Right lobe of liver (tissue), 6 donors: ENCODE data around the gene BUB1. TPM values are rescaled to one million over a fixed set of nuclear protein-coding genes. Genes with fewer than 3 reads are reported as not detected.

ENCODE experiments used
- ATAC-seq, 4 donors: fragments of 200-7000 bp; cut with Tn5 transposase; one replicate each; pipeline ENCODE4 v1.9.1; 2020; ENCODE audit warnings: mild to moderate bottlenecking in 4 of 4, moderate library complexity in 4 of 4
- DNase-seq, 3 donors: peaks; one replicate each; pipeline ENCODE4 v3.0.0-alpha.2; 2020
- H3K27ac ChIP-seq, 3 donors: fragments of 200-600 bp; one replicate each; pipeline ENCODE4 v1.8.0; 2022
- H3K27me3 ChIP-seq, 2 donors: fragments of 200-600 bp; one replicate each; pipeline ENCODE4 v1.8.0; 2022
- H3K36me3 ChIP-seq, 4 donors: fragments of 200-600 bp; sonication (generic) in 1 of 4; one replicate each; pipeline versions ENCODE4 v1.5.1 to v1.8.0; 2017 to 2022; ENCODE audit warnings: control low read depth in 1 of 4
- H3K4me1 ChIP-seq, 4 donors: fragments of 200-600 bp; sonication (generic) in 1 of 4; one replicate each; pipeline versions ENCODE4 v1.5.1 to v1.8.0; 2017 to 2022; ENCODE audit warnings: control low read depth in 1 of 4
- H3K4me3 ChIP-seq, 3 donors: fragments of 200-600 bp; one replicate each; pipeline ENCODE4 v1.8.0; 2022
- H3K9me3 ChIP-seq, 4 donors: fragments of 200-600 bp; sonication (generic) in 1 of 4; one replicate each; pipeline versions ENCODE4 v1.5.1 to v1.8.0; 2017 to 2022; ENCODE audit warnings: control low read depth in 1 of 4
- POLR2A ChIP-seq: fragments of 450-650 bp; IDR thresholded peaks from one replicate; pipeline ENCODE4 v1.6.1; 2017; ENCODE audit warnings: antibody characterized with exemption, mild to moderate bottlenecking
- WGBS: methylation state at CpG from one replicate; pipeline ENCODE4 v1.1.6; 2018; ENCODE audit warnings: low coverage, low lambda C conversion rate; ENCODE audit not compliant: insufficient coverage; ENCODE audit errors: missing lambda C conversion rate; 5-methylcytosine and 5-hydroxymethylcytosine counted together
- intact Hi-C, 2 donors: fragments of 100-400 bp; cut with DNase I; formaldehyde crosslinking; loops; one replicate each; pipeline versions ENCODE4 v1.11.2 to v1.14.1; 2022
- total RNA-seq, 6 experiments: library from RNA; depleted of rRNA in 2 of 6; stranded (reverse); fragments of >200 nt in 2 of 6; fragmentation: NEBNext Ultra II Directional in 3 of 6; extraction: Animal tissue kit (Norgen Biotek cat#: 25700) in 3 of 6; gene quantifications; one replicate each; pipeline versions ENCODE4 v1.1.0 to v1.2.4, GENCODE V29; 2016 to 2023
- TF ChIP-seq, protein P1 (sequence below), 4 donors: fragments of 200-600 bp in 3 of 4; fragments of 450-650 bp in 1 of 4; IDR thresholded peaks; one replicate each; pipeline versions ENCODE4 v1.5.1 to v1.8.0; 2016 to 2022; ENCODE audit warnings: antibody characterized with exemption in 4 of 4, mild to moderate bottlenecking in 2 of 4
- donor health status: DM: no; HTN: yes; CAD: no.
- donor health status: DM: no; HTN: no; CAD: no.
- donor health status: DM: no; HTN: no; CAD: no.
- donor health status: DM: no; HTN: yes; CAD: no.
- donor health status: DM: no; HTN: yes; CAD: no.

BUB1 gene
- total RNA-seq, 6 experiments from 2014 or later: 0.33 to 3.3 (median 1.4) TPM

DNA sequence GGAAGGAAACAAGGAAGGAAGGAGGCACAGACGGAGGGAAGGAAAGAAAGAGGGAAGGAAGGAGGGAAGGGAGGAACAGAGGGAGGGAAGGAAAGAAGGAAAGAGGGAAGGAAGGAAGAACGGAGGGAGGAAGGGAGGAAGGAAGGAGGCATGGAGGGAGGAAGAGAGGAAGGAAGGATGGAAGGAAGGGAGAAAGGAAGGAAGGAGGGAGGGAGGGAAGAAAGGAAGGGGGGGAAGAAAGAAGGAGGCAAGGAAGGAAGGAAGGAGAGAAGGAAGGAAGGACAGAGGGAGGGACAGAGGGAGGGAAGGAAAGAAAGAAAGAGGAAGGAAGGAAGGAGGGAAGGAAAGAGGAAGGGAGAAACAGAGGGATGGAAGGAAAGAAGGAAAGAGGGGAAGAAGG is 47.0 kb upstream of the BUB1 start:
- H3K9me3 ChIP-seq: no peaks in the 10 kb centered on the region
- 51% methylated on average over 2 of the region's 2 CpGs for WGBS
- no peak for ATAC-seq

GRCh38 chr2:110720547-110720946 is 42.7 kb upstream of the BUB1 start:
- 13% methylated on average over 5 of the region's 5 CpGs for WGBS
- H3K27me3 ChIP-seq: no peaks in the 10 kb centered on the region
- DNase-seq: peak; percentile 82 to 93 (median 83)
- H3K36me3 ChIP-seq: no peaks in the 10 kb centered on the region
- no peak for TF ChIP-seq POLR2A
- TF ChIP-seq, protein P1, sequence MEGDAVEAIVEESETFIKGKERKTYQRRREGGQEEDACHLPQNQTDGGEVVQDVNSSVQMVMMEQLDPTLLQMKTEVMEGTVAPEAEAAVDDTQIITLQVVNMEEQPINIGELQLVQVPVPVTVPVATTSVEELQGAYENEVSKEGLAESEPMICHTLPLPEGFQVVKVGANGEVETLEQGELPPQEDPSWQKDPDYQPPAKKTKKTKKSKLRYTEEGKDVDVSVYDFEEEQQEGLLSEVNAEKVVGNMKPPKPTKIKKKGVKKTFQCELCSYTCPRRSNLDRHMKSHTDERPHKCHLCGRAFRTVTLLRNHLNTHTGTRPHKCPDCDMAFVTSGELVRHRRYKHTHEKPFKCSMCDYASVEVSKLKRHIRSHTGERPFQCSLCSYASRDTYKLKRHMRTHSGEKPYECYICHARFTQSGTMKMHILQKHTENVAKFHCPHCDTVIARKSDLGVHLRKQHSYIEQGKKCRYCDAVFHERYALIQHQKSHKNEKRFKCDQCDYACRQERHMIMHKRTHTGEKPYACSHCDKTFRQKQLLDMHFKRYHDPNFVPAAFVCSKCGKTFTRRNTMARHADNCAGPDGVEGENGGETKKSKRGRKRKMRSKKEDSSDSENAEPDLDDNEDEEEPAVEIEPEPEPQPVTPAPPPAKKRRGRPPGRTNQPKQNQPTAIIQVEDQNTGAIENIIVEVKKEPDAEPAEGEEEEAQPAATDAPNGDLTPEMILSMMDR (IDR thresholded peaks at IDR 0.05): no peak
- H3K4me1 ChIP-seq: peaks cover 0 to 28% (median 6%) of the 10 kb centered on the region in 4 donors
- intact Hi-C loops: no loop called here
- no peak overlapping the region for H3K4me3 ChIP-seq
- no peaks in the 10 kb centered on the region for H3K9me3 ChIP-seq
- peak; percentile 90 to 94 (median 91) for ATAC-seq
- H3K27ac ChIP-seq: no peak overlapping the region

More for the DNA sequence above, 47.0 kb upstream of the BUB1 start:
- intact Hi-C loops: no loop called here
- TF ChIP-seq, protein P1 (IDR thresholded peaks at IDR 0.05): no peak
- no peak for TF ChIP-seq POLR2A
- Histone ChIP-seq H3K4me3 (no peak overlapping the region), H3K27me3 (no peaks in the 10 kb centered on the region), H3K4me1 (peaks cover 0 to 12% (median 2%) of the 10 kb centered on the region in 4 donors), H3K36me3 (no peaks in the 10 kb centered on the region), H3K27ac (no peak overlapping the region)
- DNase-seq: no peak

- no peaks in the 10 kb centered on the region for H3K36me3 ChIP-seq
- ATAC-seq (no peak), DNase-seq (no peak)
- no peak overlapping the region for H3K27ac ChIP-seq
- no peak overlapping the region for H3K4me3 ChIP-seq
- 92% methylated on average over 2 of the region's 2 CpGs for WGBS
- H3K4me1 ChIP-seq: peaks cover 0 to 28% (median 6%) of the 10 kb centered on the region in 4 donors
- TF ChIP-seq POLR2A: no peak
- TF ChIP-seq, protein P1 (IDR thresholded peaks at IDR 0.05): no peak
- no peaks in the 10 kb centered on the region for H3K9me3 ChIP-seq
- intact Hi-C loops: no loop called here
- no peaks in the 10 kb centered on the region for H3K27me3 ChIP-seq
Observed at GRCh38 chr2:110718990-110719389, 41.1 kb upstream of the BUB1 start.

DNA sequence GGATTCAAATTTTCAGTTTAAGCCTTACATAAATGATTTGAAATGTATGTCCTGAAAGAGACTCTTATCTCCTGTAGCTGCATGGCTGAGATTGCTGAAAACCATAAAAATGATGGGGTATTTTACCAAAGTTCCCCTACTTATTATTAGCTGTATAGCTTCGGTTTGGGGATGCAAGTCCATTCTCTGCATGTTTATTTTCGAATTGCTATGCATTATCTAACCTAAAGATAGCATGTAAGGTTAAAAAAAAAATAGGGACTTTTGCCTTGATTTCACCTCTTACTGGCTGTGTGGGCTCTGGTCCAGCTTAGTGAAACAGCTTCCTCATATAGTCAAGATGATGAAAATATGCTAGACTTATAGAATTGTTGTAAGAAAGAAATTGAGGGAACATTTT is 40.5 kb upstream of the BUB1 start:
- ATAC-seq (no peak), DNase-seq (no peak)
- 79% methylated on average over 2 of the region's 2 CpGs for WGBS
- no peaks in the 10 kb centered on the region for H3K27me3 ChIP-seq
- H3K4me1 ChIP-seq: peaks cover 0 to 28% (median 6%) of the 10 kb centered on the region in 4 donors
- H3K36me3 ChIP-seq: no peaks in the 10 kb centered on the region
- H3K9me3 ChIP-seq: no peaks in the 10 kb centered on the region
- TF ChIP-seq POLR2A: no peak
- TF ChIP-seq, protein P1 (IDR thresholded peaks at IDR 0.05): no peak
- H3K27ac ChIP-seq: no peak overlapping the region
- intact Hi-C loops: no loop called here
- no peak overlapping the region for H3K4me3 ChIP-seq

GRCh38 chr2:110717734-110718133 is 39.9 kb upstream of the BUB1 start:
- TF ChIP-seq, protein P1 (IDR thresholded peaks at IDR 0.05): no peak
- TF ChIP-seq POLR2A: no peak
- ATAC-seq (peak in 1 of 4 donors; percentile 23), DNase-seq (peak in 1 of 3 donors; percentile 63)
- WGBS: 29% methylated on average over 4 of the region's 4 CpGs
- Histone ChIP-seq H3K27me3 (no peaks in the 10 kb centered on the region), H3K36me3 (no peaks in the 10 kb centered on the region), H3K9me3 (no peaks in the 10 kb centered on the region), H3K4me3 (no peak overlapping the region), H3K27ac (no peak overlapping the region), H3K4me1 (peaks cover 0 to 28% (median 6%) of the 10 kb centered on the region in 4 donors)
- intact Hi-C loops: no loop called here
